Lung (tissue), 12 donors: ENCODE data around the gene LGALS12. TPM values are rescaled to one million over a fixed set of nuclear protein-coding genes. Genes with fewer than 3 reads are reported as not detected.
A peak's percentile ranks its signal among the peaks of the same experiment; 100 is the strongest.

Source experiments
- ATAC-seq: fragments of 200-7000 bp; cut with Tn5 transposase; one replicate; pipeline ENCODE4 v1.9.1; 2020; ENCODE audit warnings: moderate number of reproducible peaks; ENCODE audit not compliant: insufficient read depth, low FRiP score
- DNase-seq, 3 donors: peaks; one replicate each; pipeline ENCODE4 v3.0.0-alpha.2; 2013 to 2017
- H3K27ac ChIP-seq, 2 donors: one replicate each; pipeline ENCODE4 v1.5.1; 2013; ENCODE audit warnings: mild to moderate bottlenecking in 2 of 2, moderate library complexity in 2 of 2, control low read depth in 1 of 2, inconsistent platforms in 1 of 2, low read depth in 1 of 2, low read length in 1 of 2
- H3K27me3 ChIP-seq, 3 donors: one replicate each; pipeline ENCODE4 v1.5.1; 2013; ENCODE audit warnings: low read length in 2 of 3; ENCODE audit not compliant: control insufficient read depth in 3 of 3, insufficient read depth in 3 of 3
- H3K36me3 ChIP-seq, 4 donors: one replicate each; pipeline ENCODE4 v1.5.1; 2013; ENCODE audit warnings: low read length in 4 of 4, mild to moderate bottlenecking in 1 of 4, moderate library complexity in 1 of 4; ENCODE audit not compliant: control insufficient read depth in 4 of 4, insufficient read depth in 4 of 4
- H3K4me1 ChIP-seq, 5 donors: one replicate each; pipeline ENCODE4 v1.5.1; 2013; ENCODE audit warnings: low read length in 5 of 5, mild to moderate bottlenecking in 2 of 5, moderate library complexity in 1 of 5; ENCODE audit not compliant: control insufficient read depth in 5 of 5, insufficient read depth in 5 of 5
- H3K4me3 ChIP-seq: one replicate; pipeline ENCODE4 v1.5.1; 2013; ENCODE audit warnings: mild to moderate bottlenecking, control low read depth, moderate library complexity
- H3K9ac ChIP-seq, 2 donors: one replicate each; pipeline ENCODE4 v1.5.1; 2013; ENCODE audit warnings: low read length in 2 of 2, control low read depth in 1 of 2; ENCODE audit not compliant: insufficient read depth in 1 of 2
- H3K9me3 ChIP-seq, 4 donors: one replicate each; pipeline ENCODE4 v1.5.1; 2013; ENCODE audit warnings: low read length in 3 of 4, mild to moderate bottlenecking in 1 of 4, moderate library complexity in 1 of 4; ENCODE audit not compliant: control insufficient read depth in 4 of 4, insufficient read depth in 3 of 4
- CTCF ChIP-seq: IDR thresholded peaks from 2 replicates; pipeline ENCODE4 v1.5.1; 2012; ENCODE audit warnings: mild to moderate bottlenecking; ENCODE audit errors: control extremely low read depth, extremely low read depth
- WGBS, 2 donors: extraction: QIAGEN DNeasy Blood & Tissue Kit; methylation state at CpG; one replicate each; pipeline ENCODE4 v1.1.7; 2013; 5-methylcytosine and 5-hydroxymethylcytosine counted together
- polyA plus RNA-seq, 2 donors: library from polyadenylated mRNA; stranded (reverse); fragments of 200-250 nt; gene quantifications; one replicate each; pipeline ENCODE4 v1.2.1, GENCODE V29; 2013
- total RNA-seq, 2 donors: library from RNA; depleted of rRNA in 1 of 2; stranded (reverse); fragments of >200 nt in 1 of 2; gene quantifications; one replicate each; pipeline ENCODE4 v1.2.1, GENCODE V29; 2014 to 2021
- donor health status: control.
- donor health status: control.
- donor health status: Bipolar disorder and iron deficiency.
- donor health status: healthy.
- donor health status: DM: yes; HTN: yes; CAD: no.

LGALS12 gene
- total and polyA plus RNA-seq, 4 donors: 0.43 to 1.3 (median 0.87) TPM

GRCh38 chr11:63556404-63557013 lies 50.6 kb downstream of the LGALS12 start:
- ATAC-seq (no peak), DNase-seq (no peak)
- 77 to 83% methylated on average over 7 of the region's 7 CpGs for WGBS, 2 donors

DNA sequence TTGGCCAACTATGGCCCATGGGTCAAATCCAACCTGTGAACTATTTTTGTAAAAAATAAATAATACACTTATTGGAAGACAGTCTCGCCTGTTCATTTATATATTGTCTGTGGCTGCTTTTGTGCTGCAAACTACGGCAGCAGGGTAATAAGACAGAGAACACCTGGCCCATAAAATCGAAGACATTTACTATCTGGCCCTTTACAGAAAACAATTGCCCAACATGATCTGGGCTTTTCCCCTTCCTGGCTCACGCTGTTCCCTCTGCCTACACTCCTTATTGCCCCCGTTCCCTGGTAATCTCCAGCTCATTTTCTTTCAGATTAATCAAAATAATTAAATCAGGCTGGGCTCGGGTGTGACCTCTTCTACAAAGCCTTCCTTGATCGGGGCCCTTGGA lies 51.7 kb downstream of the LGALS12 start:
- no peaks in the 10 kb centered on the region for H3K36me3 ChIP-seq
- peaks cover 0 to 4% (median 0%) of the 10 kb centered on the region in 5 donors for H3K4me1 ChIP-seq
- no peak for DNase-seq
- TF ChIP-seq CTCF: no peak
- H3K27ac ChIP-seq: no peak overlapping the region
- H3K9ac ChIP-seq: no peak overlapping the region
- WGBS, 2 donors: 80 to 87% methylated on average over 7 of the region's 7 CpGs
- no peaks in the 10 kb centered on the region for H3K27me3 ChIP-seq
- no peaks in the 10 kb centered on the region for H3K9me3 ChIP-seq
- ATAC-seq: no peak
- no peak overlapping the region for H3K4me3 ChIP-seq

More at GRCh38 chr11:63556404-63557013, 50.6 kb downstream of the LGALS12 start:
- H3K9me3 ChIP-seq: no peaks in the 10 kb centered on the region
- H3K27me3 ChIP-seq: no peaks in the 10 kb centered on the region
- no peak overlapping the region for H3K4me3 ChIP-seq
- no peak overlapping the region for H3K9ac ChIP-seq
- H3K27ac ChIP-seq: no peak overlapping the region
- peaks cover 0 to 4% (median 0%) of the 10 kb centered on the region in 5 donors for H3K4me1 ChIP-seq
- H3K36me3 ChIP-seq: no peaks in the 10 kb centered on the region
- no peak for TF ChIP-seq CTCF

DNA sequence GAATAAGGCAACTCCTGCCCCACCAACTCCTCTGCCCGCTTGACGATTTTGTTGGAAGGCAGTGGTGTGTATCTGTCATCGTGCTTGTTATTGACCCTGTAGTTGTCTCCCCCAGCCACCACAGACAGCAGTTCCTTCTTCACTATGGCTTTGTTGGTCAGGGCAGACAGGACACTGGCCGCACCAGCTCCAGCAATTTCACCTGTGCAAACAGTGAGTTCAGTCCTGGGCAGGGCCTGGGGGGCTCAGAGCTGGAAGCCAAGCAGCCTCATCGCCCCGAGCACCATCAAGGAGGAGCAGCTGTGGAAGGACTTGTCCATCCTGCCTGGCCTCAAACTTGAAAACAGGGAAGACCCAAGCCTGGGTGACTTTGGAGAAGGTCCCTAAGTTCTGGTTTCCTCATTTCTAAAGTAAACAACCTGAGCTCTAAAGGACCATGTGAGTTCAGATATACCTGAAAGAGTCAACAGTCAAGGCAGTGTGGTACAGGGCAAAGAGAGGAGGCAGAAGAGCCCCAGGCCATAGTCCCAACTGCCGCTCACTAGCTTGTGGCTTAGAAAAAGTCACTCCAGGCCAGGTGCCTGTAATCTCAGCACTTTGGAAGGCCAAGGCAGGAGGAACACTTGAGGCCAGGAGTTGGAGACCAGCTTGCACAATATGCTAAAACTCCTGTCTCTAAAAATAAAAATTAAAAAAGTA lies 52.7 kb downstream of the LGALS12 start:
- Histone ChIP-seq H3K9ac (no peak overlapping the region), H3K9me3 (no peaks in the 10 kb centered on the region), H3K4me3 (no peak overlapping the region), H3K36me3 (no peaks in the 10 kb centered on the region), H3K27me3 (no peaks in the 10 kb centered on the region), H3K4me1 (peaks cover 0 to 3% (median 0%) of the 10 kb centered on the region in 5 donors), H3K27ac (peak overlapping the region in 1 of 2 donors; percentile 30)
- 86 to 93% methylated on average over 7 of the region's 7 CpGs for WGBS, 2 donors
- TF ChIP-seq CTCF: no peak
- DNase-seq: no peak
- ATAC-seq: no peak
